K562 (cell line): ENCODE measurements around the gene PFKFB2. TPM values are rescaled to one million over a fixed set of nuclear protein-coding genes. Genes with fewer than 3 reads are reported as not detected.
A peak's percentile ranks its signal among the peaks of the same experiment; 100 is the strongest.

ENCODE experiments used
- DIDO1 ChIP-seq: fragments of 450-650 bp; IDR thresholded peaks from 2 replicates; pipeline ENCODE4 v1.6.1; 2016; ENCODE audit warnings: low read depth, missing biosample characterization, missing genetic modification characterization
- ELF4 ChIP-seq: fragments of 450-650 bp; formaldehyde crosslinking; IDR thresholded peaks from 2 replicates; pipeline ENCODE4 v1.4.0; 2022; ENCODE audit warnings: missing genetic modification characterization
- ERF ChIP-seq: fragments of 450-650 bp; formaldehyde crosslinking; IDR thresholded peaks from 2 replicates; pipeline ENCODE4 v1.4.0; 2020; ENCODE audit warnings: mild to moderate bottlenecking, mixed read lengths
- KLF16 ChIP-seq: IDR thresholded peaks from 2 replicates; pipeline ENCODE4 v1.6.1; 2016; ENCODE audit warnings: antibody characterized with exemption
- NFRKB ChIP-seq: fragments of 450-650 bp; IDR thresholded peaks from 2 replicates; pipeline ENCODE4 v1.6.1; 2016; ENCODE audit warnings: low read depth
- OTX1 ChIP-seq: fragments of 450-650 bp; formaldehyde crosslinking; IDR thresholded peaks from 2 replicates; pipeline ENCODE4 v1.4.0; 2022; ENCODE audit warnings: mild to moderate bottlenecking
- SP2 ChIP-seq: IDR thresholded peaks from 2 replicates; pipeline ENCODE4 v1.6.1; 2011; ENCODE audit warnings: mild to moderate bottlenecking, low read depth, low read length, moderate library complexity; ENCODE audit not compliant: poor library complexity, severe bottlenecking; ENCODE audit errors: extremely low read depth
- TAL1 ChIP-seq: fragments of 450-650 bp; IDR thresholded peaks from 2 replicates; pipeline ENCODE4 v1.6.1; 2016; ENCODE audit warnings: mild to moderate bottlenecking
- ZNF696 ChIP-seq: fragments of 250-450 bp; sonication (Bioruptor Pico); conservative IDR thresholded peaks from 2 replicates; pipeline ENCODE4 v1.4.0; 2020; ENCODE audit warnings: mild to moderate bottlenecking, moderate library complexity
- ZNF707 ChIP-seq: fragments of 250-450 bp; sonication (Bioruptor Pico); conservative IDR thresholded peaks from 2 replicates; pipeline ENCODE4 v1.8.0; 2022; ENCODE audit warnings: inconsistent platforms, mild to moderate bottlenecking, moderate library complexity
- polyA plus RNA-seq, 8 experiments: library from polyadenylated mRNA; depleted of rRNA in 4 of 8; stranded (reverse) in 5 of 8; unstranded in 3 of 8; fragments of >200 nt; fragmentation: Nextera tagmentation in 2 of 8; fragmentation: Illumina TruSeq in 1 of 8; extraction: Ambion mirVana in 2 of 8; extraction: Trizol in 1 of 8; gene quantifications; 2 replicates each; pipeline versions ENCODE4 v1.2.1 to v1.2.3, GENCODE V29; 2011 to 2014; ENCODE audit warnings: inconsistent platforms in 1 of 8, missing spikeins in 1 of 8
- total RNA-seq, 7 experiments: library from RNA; depleted of rRNA in 6 of 7; stranded (reverse); fragments of >200 nt in 6 of 7; fragmentation: Illumina TruSeq in 2 of 7; extraction: Trizol in 2 of 7; gene quantifications; 2 replicates each; pipeline versions ENCODE4 v1.2.1 to v1.2.3, GENCODE V29; 2011 to 2021; ENCODE audit warnings: low replicate concordance in 1 of 7
- TF ChIP-seq, protein P1 (sequence below): fragments of 450-650 bp; IDR thresholded peaks from 2 replicates; pipeline ENCODE4 v1.6.1; 2016; ENCODE audit warnings: low read depth
- TF ChIP-seq, protein P2 (sequence below), 2 experiments: fragments of 450-650 bp; IDR thresholded peaks; 2 replicates each; pipeline ENCODE4 v1.6.1; 2016
- TF ChIP-seq, protein P3 (sequence below): fragments of 450-650 bp; IDR thresholded peaks from 2 replicates; pipeline ENCODE4 v1.6.1; 2016; ENCODE audit warnings: borderline replicate concordance
- TF ChIP-seq, protein P4 (sequence below): fragments of 450-650 bp; formaldehyde crosslinking; IDR thresholded peaks from 2 replicates; pipeline ENCODE4 v1.4.0; 2020; ENCODE audit warnings: mild to moderate bottlenecking, moderate library complexity

The PFKFB2 gene
- total and polyA plus RNA-seq, 9 of the 15 experiments (the other 6 are each of a cell fraction or from before 2014, with no cell fraction given) = 6.9 to 26.0 (median 16.4) TPM

DNA sequence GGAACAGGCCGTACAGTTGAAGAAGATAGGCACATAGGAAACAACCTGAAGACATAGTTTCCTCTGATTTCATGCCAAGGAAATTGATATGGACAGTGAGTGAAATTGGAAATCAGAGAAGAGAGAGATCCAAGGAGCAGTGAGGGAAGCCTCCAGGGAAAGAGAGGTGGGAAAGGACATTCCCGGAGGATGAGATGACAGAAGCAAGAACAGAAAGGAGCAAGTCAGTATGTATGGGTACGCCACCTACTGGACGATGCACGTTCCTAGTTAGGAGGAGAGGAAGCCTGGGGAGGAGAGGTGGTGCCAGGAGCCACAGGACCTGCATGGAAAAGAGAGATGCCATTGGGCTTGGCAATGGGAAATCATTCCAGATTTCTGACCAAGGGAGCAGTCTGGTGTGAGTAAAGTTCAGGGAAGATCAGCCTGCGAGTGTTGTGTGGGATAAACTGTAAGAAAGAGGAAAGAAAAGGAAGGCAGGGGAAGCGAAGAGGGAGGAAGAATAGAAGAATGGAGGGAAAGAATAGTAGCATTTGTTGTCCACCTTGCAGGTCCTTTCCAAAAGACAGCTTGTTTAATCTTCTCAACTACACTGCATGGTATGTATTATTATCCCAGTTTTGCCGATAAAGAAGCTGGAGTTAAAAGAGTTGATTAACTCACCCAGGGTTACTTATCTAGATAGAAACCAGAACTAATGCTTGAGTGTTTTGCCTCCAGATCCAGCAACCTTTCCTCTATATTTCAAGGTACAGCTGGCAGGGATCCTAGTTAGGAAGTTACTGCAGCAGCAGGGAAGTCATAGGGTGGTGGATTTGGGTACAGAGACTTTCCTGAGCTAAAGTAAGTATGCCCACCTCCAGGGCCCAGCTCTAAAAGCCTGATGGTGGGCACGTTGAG, 47.9 kb upstream of the PFKFB2 start (continued):
- TF ChIP-seq, protein P1, sequence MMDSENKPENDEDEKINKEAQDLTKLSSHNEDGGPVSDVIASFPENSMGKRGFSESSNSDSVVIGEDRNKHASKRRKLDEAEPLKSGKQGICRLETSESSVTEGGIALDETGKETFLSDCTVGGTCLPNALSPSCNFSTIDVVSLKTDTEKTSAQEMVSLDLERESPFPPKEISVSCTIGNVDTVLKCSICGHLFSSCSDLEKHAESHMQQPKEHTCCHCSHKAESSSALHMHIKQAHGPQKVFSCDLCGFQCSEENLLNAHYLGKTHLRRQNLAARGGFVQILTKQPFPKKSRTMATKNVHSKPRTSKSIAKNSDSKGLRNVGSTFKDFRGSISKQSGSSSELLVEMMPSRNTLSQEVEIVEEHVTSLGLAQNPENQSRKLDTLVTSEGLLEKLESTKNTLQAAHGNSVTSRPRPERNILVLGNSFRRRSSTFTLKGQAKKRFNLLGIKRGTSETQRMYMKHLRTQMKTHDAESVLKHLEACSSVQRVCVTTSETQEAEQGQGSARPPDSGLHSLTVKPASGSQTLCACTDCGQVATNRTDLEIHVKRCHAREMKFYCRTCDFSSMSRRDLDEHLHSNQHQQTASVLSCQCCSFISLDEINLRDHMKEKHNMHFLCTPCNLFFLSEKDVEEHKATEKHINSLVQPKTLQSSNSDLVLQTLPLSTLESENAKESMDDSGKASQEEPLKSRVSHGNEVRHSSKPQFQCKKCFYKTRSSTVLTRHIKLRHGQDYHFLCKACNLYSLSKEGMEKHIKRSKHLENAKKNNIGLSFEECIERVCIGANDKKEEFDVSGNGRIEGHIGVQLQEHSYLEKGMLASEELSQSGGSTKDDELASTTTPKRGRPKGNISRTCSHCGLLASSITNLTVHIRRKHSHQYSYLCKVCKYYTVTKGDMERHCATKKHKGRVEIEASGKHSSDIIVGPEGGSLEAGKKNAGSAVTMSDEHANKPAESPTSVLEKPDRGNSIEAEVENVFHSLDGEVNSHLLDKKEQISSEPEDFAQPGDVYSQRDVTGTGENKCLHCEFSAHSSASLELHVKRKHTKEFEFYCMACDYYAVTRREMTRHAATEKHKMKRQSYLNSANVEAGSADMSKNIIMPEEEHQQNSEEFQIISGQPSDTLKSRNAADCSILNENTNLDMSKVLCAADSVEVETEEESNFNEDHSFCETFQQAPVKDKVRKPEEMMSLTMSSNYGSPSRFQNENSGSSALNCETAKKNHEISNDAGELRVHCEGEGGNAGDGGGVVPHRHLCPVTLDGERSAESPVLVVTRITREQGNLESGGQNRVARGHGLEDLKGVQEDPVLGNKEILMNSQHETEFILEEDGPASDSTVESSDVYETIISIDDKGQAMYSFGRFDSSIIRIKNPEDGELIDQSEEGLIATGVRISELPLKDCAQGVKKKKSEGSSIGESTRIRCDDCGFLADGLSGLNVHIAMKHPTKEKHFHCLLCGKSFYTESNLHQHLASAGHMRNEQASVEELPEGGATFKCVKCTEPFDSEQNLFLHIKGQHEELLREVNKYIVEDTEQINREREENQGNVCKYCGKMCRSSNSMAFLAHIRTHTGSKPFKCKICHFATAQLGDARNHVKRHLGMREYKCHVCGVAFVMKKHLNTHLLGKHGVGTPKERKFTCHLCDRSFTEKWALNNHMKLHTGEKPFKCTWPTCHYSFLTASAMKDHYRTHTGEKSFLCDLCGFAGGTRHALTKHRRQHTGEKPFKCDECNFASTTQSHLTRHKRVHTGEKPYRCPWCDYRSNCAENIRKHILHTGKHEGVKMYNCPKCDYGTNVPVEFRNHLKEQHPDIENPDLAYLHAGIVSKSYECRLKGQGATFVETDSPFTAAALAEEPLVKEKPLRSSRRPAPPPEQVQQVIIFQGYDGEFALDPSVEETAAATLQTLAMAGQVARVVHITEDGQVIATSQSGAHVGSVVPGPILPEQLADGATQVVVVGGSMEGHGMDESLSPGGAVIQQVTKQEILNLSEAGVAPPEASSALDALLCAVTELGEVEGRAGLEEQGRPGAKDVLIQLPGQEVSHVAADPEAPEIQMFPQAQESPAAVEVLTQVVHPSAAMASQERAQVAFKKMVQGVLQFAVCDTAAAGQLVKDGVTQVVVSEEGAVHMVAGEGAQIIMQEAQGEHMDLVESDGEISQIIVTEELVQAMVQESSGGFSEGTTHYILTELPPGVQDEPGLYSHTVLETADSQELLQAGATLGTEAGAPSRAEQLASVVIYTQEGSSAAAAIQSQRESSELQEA = peak; percentile 35; the same call in 1 of the 2 replicates
- TF ChIP-seq OTX1 (CRISPR knock-in tag) (no peak), KLF16 (peak; percentile 58; the same call in 1 of the 2 replicates), TAL1 (peak; percentile 17; the same call in 1 of the 2 replicates), ELF4 (peak; percentile 78), ZNF696 (CRISPR knock-in tag) (no peak), ZNF707 (CRISPR knock-in tag) (no peak), ERF (CRISPR knock-in tag) (no peak), SP2 (no peak), DIDO1 (tag) (no peak), NFRKB (0 out of 2 replicates have a peak, but pooled peaks have one; percentile 54)
- TF ChIP-seq, protein P2, sequence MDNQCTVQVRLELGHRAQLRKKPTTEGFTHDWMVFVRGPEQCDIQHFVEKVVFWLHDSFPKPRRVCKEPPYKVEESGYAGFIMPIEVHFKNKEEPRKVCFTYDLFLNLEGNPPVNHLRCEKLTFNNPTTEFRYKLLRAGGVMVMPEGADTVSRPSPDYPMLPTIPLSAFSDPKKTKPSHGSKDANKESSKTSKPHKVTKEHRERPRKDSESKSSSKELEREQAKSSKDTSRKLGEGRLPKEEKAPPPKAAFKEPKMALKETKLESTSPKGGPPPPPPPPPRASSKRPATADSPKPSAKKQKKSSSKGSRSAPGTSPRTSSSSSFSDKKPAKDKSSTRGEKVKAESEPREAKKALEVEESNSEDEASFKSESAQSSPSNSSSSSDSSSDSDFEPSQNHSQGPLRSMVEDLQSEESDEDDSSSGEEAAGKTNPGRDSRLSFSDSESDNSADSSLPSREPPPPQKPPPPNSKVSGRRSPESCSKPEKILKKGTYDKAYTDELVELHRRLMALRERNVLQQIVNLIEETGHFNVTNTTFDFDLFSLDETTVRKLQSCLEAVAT (IDR thresholded peaks at IDR 0.05) = peak; percentile 22 to 77; a peak in 2 of 4 replicates
- TF ChIP-seq, protein P3, sequence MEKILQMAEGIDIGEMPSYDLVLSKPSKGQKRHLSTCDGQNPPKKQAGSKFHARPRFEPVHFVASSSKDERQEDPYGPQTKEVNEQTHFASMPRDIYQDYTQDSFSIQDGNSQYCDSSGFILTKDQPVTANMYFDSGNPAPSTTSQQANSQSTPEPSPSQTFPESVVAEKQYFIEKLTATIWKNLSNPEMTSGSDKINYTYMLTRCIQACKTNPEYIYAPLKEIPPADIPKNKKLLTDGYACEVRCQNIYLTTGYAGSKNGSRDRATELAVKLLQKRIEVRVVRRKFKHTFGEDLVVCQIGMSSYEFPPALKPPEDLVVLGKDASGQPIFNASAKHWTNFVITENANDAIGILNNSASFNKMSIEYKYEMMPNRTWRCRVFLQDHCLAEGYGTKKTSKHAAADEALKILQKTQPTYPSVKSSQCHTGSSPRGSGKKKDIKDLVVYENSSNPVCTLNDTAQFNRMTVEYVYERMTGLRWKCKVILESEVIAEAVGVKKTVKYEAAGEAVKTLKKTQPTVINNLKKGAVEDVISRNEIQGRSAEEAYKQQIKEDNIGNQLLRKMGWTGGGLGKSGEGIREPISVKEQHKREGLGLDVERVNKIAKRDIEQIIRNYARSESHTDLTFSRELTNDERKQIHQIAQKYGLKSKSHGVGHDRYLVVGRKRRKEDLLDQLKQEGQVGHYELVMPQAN = peak; percentile 43; the same call in 1 of the 2 replicates
- TF ChIP-seq, protein P4, sequence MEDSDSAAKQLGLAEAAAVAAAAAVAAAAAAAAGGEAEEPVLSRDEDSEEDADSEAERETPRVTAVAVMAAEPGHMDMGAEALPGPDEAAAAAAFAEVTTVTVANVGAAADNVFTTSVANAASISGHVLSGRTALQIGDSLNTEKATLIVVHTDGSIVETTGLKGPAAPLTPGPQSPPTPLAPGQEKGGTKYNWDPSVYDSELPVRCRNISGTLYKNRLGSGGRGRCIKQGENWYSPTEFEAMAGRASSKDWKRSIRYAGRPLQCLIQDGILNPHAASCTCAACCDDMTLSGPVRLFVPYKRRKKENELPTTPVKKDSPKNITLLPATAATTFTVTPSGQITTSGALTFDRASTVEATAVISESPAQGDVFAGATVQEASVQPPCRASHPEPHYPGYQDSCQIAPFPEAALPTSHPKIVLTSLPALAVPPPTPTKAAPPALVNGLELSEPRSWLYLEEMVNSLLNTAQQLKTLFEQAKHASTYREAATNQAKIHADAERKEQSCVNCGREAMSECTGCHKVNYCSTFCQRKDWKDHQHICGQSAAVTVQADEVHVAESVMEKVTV (CRISPR knock-in tag) = peak; percentile 42
